HepG2 (cell line): ENCODE measurements around the gene TP73. TPM values are rescaled to one million over a fixed set of nuclear protein-coding genes. Genes with fewer than 3 reads are reported as not detected.

Experiments
- ADNP ChIP-seq: sonication (generic); formaldehyde crosslinking; IDR thresholded peaks from 2 replicates; pipeline ENCODE4 v1.4.0; 2020; ENCODE audit warnings: missing genetic modification reagents
- AFF4 ChIP-seq: sonication (generic); formaldehyde crosslinking; IDR thresholded peaks from 2 replicates; pipeline ENCODE4 v1.4.0; 2020; ENCODE audit warnings: missing genetic modification reagents
- CEBPB ChIP-seq: IDR thresholded peaks from 2 replicates; pipeline ENCODE4 v1.6.1; 2011; ENCODE audit warnings: low read depth, low read length, improper control_type of control experiment, borderline replicate concordance
- CHD2 ChIP-seq: IDR thresholded peaks from 2 replicates; pipeline ENCODE4 v1.6.1; 2011; ENCODE audit warnings: low read depth, low read length, improper control_type of control experiment
- DR1 ChIP-seq: sonication (generic); formaldehyde crosslinking; IDR thresholded peaks from 2 replicates; pipeline ENCODE4 v1.8.0; 2021; ENCODE audit warnings: mild to moderate bottlenecking, missing genetic modification reagents, inconsistent platforms
- FOXC1 ChIP-seq: sonication (generic); formaldehyde crosslinking; IDR thresholded peaks from 2 replicates; pipeline ENCODE4 v1.8.0; 2022; ENCODE audit warnings: mild to moderate bottlenecking, missing genetic modification reagents, borderline replicate concordance
- FOXP1 ChIP-seq, 2 experiments: fragments of 450-650 bp in 1 of 2; IDR thresholded peaks; 2 replicates each; pipeline ENCODE4 v1.6.1; 2017 to 2018; ENCODE audit warnings: antibody characterized with exemption in 1 of 2
- GATAD1 ChIP-seq: IDR thresholded peaks from 2 replicates; pipeline ENCODE4 v1.6.1; 2016; ENCODE audit warnings: missing genetic modification reagents, missing compliant biosample characterization
- GLMP ChIP-seq: sonication (generic); formaldehyde crosslinking; IDR thresholded peaks from 2 replicates; pipeline ENCODE4 v1.9.0; 2021; ENCODE audit warnings: missing genetic modification reagents, mild to moderate bottlenecking, borderline replicate concordance
- HDAC1 ChIP-seq: sonication (generic); formaldehyde crosslinking; IDR thresholded peaks from 2 replicates; pipeline ENCODE4 v1.5.1; 2020; ENCODE audit warnings: mild to moderate bottlenecking, missing genetic modification reagents
- NRL ChIP-seq: sonication (generic); formaldehyde crosslinking; IDR thresholded peaks from 2 replicates; pipeline ENCODE4 v1.5.0; 2020; ENCODE audit warnings: missing genetic modification reagents, mild to moderate bottlenecking, moderate library complexity, borderline replicate concordance
- RELA ChIP-seq: sonication (generic); formaldehyde crosslinking; IDR thresholded peaks from 2 replicates; pipeline ENCODE4 v1.4.0; 2020; ENCODE audit warnings: missing genetic modification reagents
- RFX3 ChIP-seq: IDR thresholded peaks from 2 replicates; pipeline ENCODE4 v1.6.1; 2016; ENCODE audit warnings: missing biosample characterization, missing genetic modification reagents
- TBX3 ChIP-seq: fragments of 450-650 bp; IDR thresholded peaks from 2 replicates; pipeline ENCODE4 v1.6.1; 2017; ENCODE audit warnings: antibody characterized with exemption, mild to moderate bottlenecking, inconsistent platforms, borderline replicate concordance
- TCF7L2 ChIP-seq: IDR thresholded peaks from 2 replicates; pipeline ENCODE4 v1.6.1; 2011; ENCODE audit warnings: mild to moderate bottlenecking, low read depth, low read length, moderate library complexity
- TGIF2 ChIP-seq: IDR thresholded peaks from 2 replicates; pipeline ENCODE4 v1.6.1; 2016; ENCODE audit warnings: control low read depth, missing compliant biosample characterization
- ZNF275 ChIP-seq: sonication (generic); formaldehyde crosslinking; IDR thresholded peaks from 2 replicates; pipeline ENCODE4 v1.8.0; 2022; ENCODE audit warnings: missing genetic modification reagents, mild to moderate bottlenecking, inconsistent platforms, borderline replicate concordance
- ZNF30 ChIP-seq: sonication (generic); formaldehyde crosslinking; IDR thresholded peaks from 2 replicates; pipeline ENCODE4 v1.5.0; 2020; ENCODE audit warnings: mild to moderate bottlenecking, missing genetic modification reagents
- ZNF382 ChIP-seq: sonication (generic); formaldehyde crosslinking; IDR thresholded peaks from 2 replicates; pipeline ENCODE4 v1.5.0; 2020; ENCODE audit warnings: missing genetic modification reagents, mild to moderate bottlenecking, borderline replicate concordance
- ZNF510 ChIP-seq: sonication (generic); formaldehyde crosslinking; IDR thresholded peaks from 2 replicates; pipeline ENCODE4 v1.4.0; 2020; ENCODE audit warnings: low read depth, mild to moderate bottlenecking, missing genetic modification reagents
- ZNF552 ChIP-seq: sonication (generic); formaldehyde crosslinking; IDR thresholded peaks from 2 replicates; pipeline ENCODE4 v1.9.0; 2022; ENCODE audit warnings: missing genetic modification reagents, mild to moderate bottlenecking, borderline replicate concordance
- ZNF570 ChIP-seq: sonication (generic); formaldehyde crosslinking; IDR thresholded peaks from 2 replicates; pipeline ENCODE4 v1.4.0; 2020; ENCODE audit warnings: mild to moderate bottlenecking, missing genetic modification reagents, borderline replicate concordance
- ZNF576 ChIP-seq: sonication (generic); formaldehyde crosslinking; IDR thresholded peaks from 2 replicates; pipeline ENCODE4 v1.4.0; 2020; ENCODE audit warnings: mild to moderate bottlenecking, missing genetic modification reagents
- ZSCAN25 ChIP-seq: sonication (generic); formaldehyde crosslinking; IDR thresholded peaks from 2 replicates; pipeline ENCODE4 v1.8.0; 2022; ENCODE audit warnings: mild to moderate bottlenecking, missing genetic modification reagents
- polyA plus RNA-seq, 8 experiments: library from polyadenylated mRNA; depleted of rRNA in 3 of 8; stranded (reverse) in 7 of 8; unstranded in 1 of 8; fragments of >200 nt; fragmentation: Illumina TruSeq in 4 of 8; extraction: Trizol in 4 of 8; gene quantifications; 2 replicates each; pipeline versions ENCODE4 v1.2.1 to v1.2.3, GENCODE V29; 2011 to 2016; ENCODE audit warnings: low read depth in 4 of 8, missing spikeins in 1 of 8, mixed read lengths in 1 of 8; ENCODE audit not compliant: insufficient read depth in 1 of 8
- total RNA-seq, 5 experiments: library from RNA; depleted of rRNA; stranded (reverse); fragments of >200 nt; fragmentation: Illumina TruSeq; extraction: Trizol; gene quantifications; 2 replicates each; pipeline ENCODE4 v1.2.3, GENCODE V29; 2016; ENCODE audit warnings: low read depth in 1 of 5

The TP73 gene
- total and polyA plus RNA-seq, 2 of the 13 experiments (the other 11 are each of a cell fraction or from before 2014, with no cell fraction given): 0.49 to 1.1 TPM

- TF ChIP-seq ZNF275 (no peak), ZNF382 (CRISPR knock-in tag) (no peak), TCF7L2 (no peak), RELA (CRISPR knock-in tag) (no peak), GATAD1 (CRISPR knock-in tag) (peak; percentile 79), GLMP (no peak), AFF4 (no peak), TBX3 (no peak), RFX3 (no peak), FOXP1 (IDR thresholded peaks at IDR 0.05) (no peak), FOXP1 (CRISPR knock-in tag; IDR thresholded peaks at IDR 0.05) (no peak), CHD2 (peak; percentile 86), ZNF570 (no peak), FOXC1 (0 out of 2 replicates have a peak, but pooled peaks have one; percentile 38), CEBPB (no peak), DR1 (no peak), ZNF576 (0 out of 2 replicates have a peak, but pooled peaks have one; percentile 38), ZSCAN25 (CRISPR knock-in tag) (no peak), HDAC1 (peak; percentile 57), ZNF30 (CRISPR knock-in tag) (no peak), TGIF2 (no peak), ZNF552 (0 out of 2 replicates have a peak, but pooled peaks have one; percentile 46), NRL (CRISPR knock-in tag) (peak; percentile 57; the same call in 1 of the 2 replicates), ADNP (no peak), ZNF510 (CRISPR knock-in tag) (no peak)
These were observed 2.7 kb upstream of the TP73 start, which contains the start of gene WRAP73 (continued) for GRCh38 chr1:3649342-3650247.
